ENCODE results near the gene PPP2R3A. TPM values are rescaled to one million over a fixed set of nuclear protein-coding genes. Genes with fewer than 3 reads are reported as not detected.

PPP2R3A gene
- total and polyA plus RNA-seq, 8 donors: 1.3 to 7.0 (median 4.3) TPM

GRCh38 chr3:135975536-135975935 lies 10.0 kb downstream of the PPP2R3A start:
- no peaks in the 10 kb centered on the region for H3K9me3 ChIP-seq
- DNase-seq: no peak
- no peak overlapping the region for H3K27ac ChIP-seq
- H3K4me3 ChIP-seq: no peak overlapping the region
- FAIRE-seq: no peak
- intact Hi-C loops (cut with DNase I): no loop called here
- no peak for ATAC-seq
- no peak for TF ChIP-seq CTCF (IDR thresholded peaks at IDR 0.05)
- H3K4me1 ChIP-seq: peaks cover 0 to 8% (median 0%) of the 10 kb centered on the region in 3 donors
- H3K27me3 ChIP-seq: no peaks in the 10 kb centered on the region
- H3K36me3 ChIP-seq: no peaks in the 10 kb centered on the region
- 73 to 87% methylated on average over 2 of the region's 2 CpGs for WGBS, 2 donors

GRCh38 chr3:135980343-135980742 lies 14.8 kb downstream of the PPP2R3A start:
- WGBS, 2 donors: 90 to 97% methylated on average over 2 of the region's 2 CpGs
- Histone ChIP-seq H3K36me3 (no peaks in the 10 kb centered on the region), H3K4me3 (no peak overlapping the region), H3K27ac (no peak overlapping the region), H3K27me3 (no peaks in the 10 kb centered on the region), H3K9me3 (no peaks in the 10 kb centered on the region), H3K4me1 (no peaks in the 10 kb centered on the region)
- TF ChIP-seq CTCF (IDR thresholded peaks at IDR 0.05): no peak
- intact Hi-C loops (cut with DNase I): no loop called here
- DNase-seq: no peak
- no peak for FAIRE-seq
- ATAC-seq: no peak

- Histone ChIP-seq H3K4me3 (no peak overlapping the region), H3K4me1 (no peaks in the 10 kb centered on the region), H3K36me3 (no peaks in the 10 kb centered on the region), H3K27me3 (no peaks in the 10 kb centered on the region), H3K9me3 (no peaks in the 10 kb centered on the region), H3K27ac (no peak overlapping the region)
- 84 to 85% methylated on average over 4 of the region's 4 CpGs for WGBS, 2 donors
- intact Hi-C loops (cut with DNase I): no loop called here
- no peak for TF ChIP-seq CTCF (IDR thresholded peaks at IDR 0.05)
- DNase-seq (no peak), ATAC-seq (no peak), FAIRE-seq (no peak)
Observed at GRCh38 chr3:135981701-135982403, 16.3 kb downstream of the PPP2R3A start.

GRCh38 chr3:135982404-135982761 lies 16.9 kb downstream of the PPP2R3A start:
- no peak for FAIRE-seq
- intact Hi-C loops (cut with DNase I): no loop called here
- Histone ChIP-seq H3K4me3 (no peak overlapping the region), H3K36me3 (no peaks in the 10 kb centered on the region), H3K9me3 (no peaks in the 10 kb centered on the region), H3K27me3 (no peaks in the 10 kb centered on the region), H3K27ac (no peak overlapping the region), H3K4me1 (no peaks in the 10 kb centered on the region)
- WGBS, 2 donors: 95 to 98% methylated on average over 1 of the region's 1 CpG
- TF ChIP-seq CTCF (IDR thresholded peaks at IDR 0.05): no peak
- no peak for DNase-seq
- peak in 1 of 4 donors; percentile 19 for ATAC-seq

GRCh38 chr3:135982922-135983581 lies 17.5 kb downstream of the PPP2R3A start:
- no peak overlapping the region for H3K27ac ChIP-seq
- 77% methylated on average over 5 of the region's 5 CpGs for WGBS, 2 donors
- ATAC-seq (peak in 1 of 4 donors; percentile 22), FAIRE-seq (no peak), DNase-seq (no peak)
- intact Hi-C loops (cut with DNase I): no loop called here
- H3K4me1 ChIP-seq: no peaks in the 10 kb centered on the region
- no peak for TF ChIP-seq CTCF (IDR thresholded peaks at IDR 0.05)
- no peak overlapping the region for H3K4me3 ChIP-seq
- H3K27me3 ChIP-seq: no peaks in the 10 kb centered on the region
- no peaks in the 10 kb centered on the region for H3K9me3 ChIP-seq
- H3K36me3 ChIP-seq: no peaks in the 10 kb centered on the region

Measured in pancreas (tissue), 10 donors.